Testis (tissue), 2 donors: ENCODE measurements around the gene MICA.

Experiments
- CTCF ChIP-seq, 3 experiments: fragments of 450-650 bp in 2 of 3; fragments of 200-600 bp in 1 of 3; sonication (generic) in 1 of 3; IDR thresholded peaks; one replicate each; pipeline ENCODE4 v1.5.1; 2016 to 2019; ENCODE audit warnings: antibody characterized with exemption in 3 of 3, mild to moderate bottlenecking in 2 of 3, moderate library complexity in 1 of 3
- POLR2A ChIP-seq: fragments of 450-650 bp; IDR thresholded peaks from one replicate; pipeline ENCODE4 v1.6.1; 2017; ENCODE audit warnings: antibody characterized with exemption, mild to moderate bottlenecking, moderate library complexity

- TF ChIP-seq CTCF (IDR thresholded peaks at IDR 0.05) (no peak), POLR2A (no peak)
These were observed 61.1 kb downstream of the MICA start for GRCh38 chr6:31464252-31465184.
